Heart right ventricle (tissue), 16 donors: ENCODE results near the gene DDX4. TPM values are rescaled to one million over a fixed set of nuclear protein-coding genes. Genes with fewer than 3 reads are reported as not detected.
"Not testable (repeated sequence)": the region's sequence is repeated elsewhere in the genome, so short reads cannot be mapped to it uniquely, and the experiment has no call there.

Experiments used
- ATAC-seq, 8 donors: fragments of 200-7000 bp; cut with Tn5 transposase; one replicate each; pipeline ENCODE4 v1.9.1; 2020; ENCODE audit warnings: mild to moderate bottlenecking in 8 of 8, moderate library complexity in 8 of 8, moderate number of reproducible peaks in 1 of 8
- DNase-seq, 2 donors: peaks; one replicate each; pipeline ENCODE4 v3.0.0-alpha.2; 2020
- H3K27ac ChIP-seq, 10 donors: fragments of 200-600 bp; sonication (generic) in 2 of 10; one replicate each; pipeline versions ENCODE4 v1.5.0 to v1.8.0; 2020 to 2022; ENCODE audit warnings: mild to moderate bottlenecking in 3 of 10
- H3K27me3 ChIP-seq, 7 donors: fragments of 200-600 bp; one replicate each; pipeline ENCODE4 v1.8.0; 2021 to 2022; ENCODE audit warnings: mild to moderate bottlenecking in 2 of 7
- H3K36me3 ChIP-seq, 9 donors: fragments of 200-600 bp; sonication (generic) in 1 of 9; one replicate each; pipeline versions ENCODE4 v1.5.0 to v1.8.0; 2020 to 2022; ENCODE audit warnings: mild to moderate bottlenecking in 2 of 9
- H3K4me1 ChIP-seq, 9 donors: fragments of 200-600 bp; sonication (generic) in 1 of 9; one replicate each; pipeline versions ENCODE4 v1.5.0 to v1.8.0; 2020 to 2022; ENCODE audit warnings: mild to moderate bottlenecking in 4 of 9
- H3K4me3 ChIP-seq, 10 donors: fragments of 200-600 bp; sonication (generic) in 2 of 10; one replicate each; pipeline versions ENCODE4 v1.5.0 to v1.8.0; 2020 to 2022; ENCODE audit warnings: mild to moderate bottlenecking in 7 of 10, moderate library complexity in 2 of 10
- H3K9me3 ChIP-seq, 11 donors: fragments of 200-600 bp in 10 of 11; sonication (generic) in 2 of 11; one replicate each; pipeline versions ENCODE4 v1.5.0 to v1.8.0; 2013 to 2022; ENCODE audit warnings: mild to moderate bottlenecking in 2 of 11, control low read depth in 1 of 11, moderate library complexity in 1 of 11
- WGBS, 2 donors: extraction: QIAGEN DNeasy Blood & Tissue Kit; methylation state at CpG; one replicate each; pipeline ENCODE4 v1.1.7; 2013; ENCODE audit warnings: inconsistent platforms in 1 of 2; 5-methylcytosine and 5-hydroxymethylcytosine counted together
- intact Hi-C, 10 donors: fragments of 100-400 bp; cut with DNase I; formaldehyde crosslinking; loops; one replicate each; pipeline versions ENCODE4 v1.11.1 to v1.14.2; 2022
- polyA plus RNA-seq, 2 donors: library from polyadenylated mRNA; stranded (reverse); fragments of 200-250 nt; gene quantifications; one replicate each; pipeline ENCODE4 v1.2.3, GENCODE V29; 2013
- total RNA-seq, 10 donors: library from RNA; stranded (reverse); fragmentation: NEBNext Ultra II Directional in 3 of 10; extraction: Animal tissue kit (Norgen Biotek cat#: 25700) in 3 of 10; gene quantifications; one replicate each; pipeline versions ENCODE4 v1.2.1 to v1.2.4, GENCODE V29; 2021 to 2023
- TF ChIP-seq, protein P1 (sequence below), 9 donors: fragments of 200-600 bp; sonication (generic) in 2 of 9; IDR thresholded peaks; one replicate each; pipeline versions ENCODE4 v1.5.0 to v1.8.0; 2021 to 2022; ENCODE audit warnings: antibody characterized with exemption in 9 of 9, mild to moderate bottlenecking in 5 of 9, moderate library complexity in 1 of 9
- donor health status: Arrhythmogenic right ventricular cardiomyopathy.
- donor health status: ischemic (EF 13 %, LVEDD 7.1; RV severe dilation, severe dysfunction).
- donor health status: healthy with polysubstance abuse.
- donor health status: DM: no; HTN: yes; CAD: no.
- donor health status: DM: no; HTN: no; CAD: no.
- donor health status: ischemic (EF 25% LVEDD 6.9; RV normal size, moderate dysfunction).
- donor health status: ischemic (EF 25% LVEDD 5.7; RV mildly dilated, moderate dysfunction).
- donor health status: healthy.
- donor health status: DM: yes; HTN: yes; CAD: no.
- donor health status: Ischemic cardiomyopathy.
- donor health status: ischemic (EF 35%, LVEDD 5.7; RV mildly dilated, moderate dysfunction).
- donor health status: nonischemic (EF 11% LVEDD 7.7; RV severe dilation, severe dysfunction).
- donor health status: DM: yes; HTN: yes; CAD: no.
- donor health status: PGD.
- donor health status: ischemic (EF 29% LVEDD 5.4; RV normal size, mild dysfunction).
- donor health status: nonischemic (EF 23%, LVEDD 6.1; RV moderate dilation, normal function).

Gene DDX4
- total and polyA plus RNA-seq, 12 donors: not detected

DNA sequence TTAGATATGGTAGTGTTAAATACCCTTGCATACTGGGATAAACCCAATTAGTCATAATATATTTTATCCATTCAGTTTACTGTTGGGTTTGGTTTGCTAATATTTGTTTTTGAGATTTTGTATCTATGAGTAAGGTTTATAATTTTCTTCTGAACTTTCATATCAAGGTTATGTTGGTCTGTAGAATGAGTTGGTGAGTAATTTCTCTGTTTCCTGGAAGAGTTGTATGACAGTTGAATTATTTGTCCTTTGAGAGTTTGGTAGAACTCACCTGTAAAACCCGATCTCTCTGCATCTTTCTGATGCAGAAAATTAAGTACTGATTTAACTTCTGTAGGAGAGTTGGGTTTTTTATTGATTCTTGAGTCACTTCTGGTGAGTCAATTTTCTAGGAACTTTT is 20.4 kb downstream of the DDX4 start:
- Histone ChIP-seq H3K27ac (no peak overlapping the region), H3K9me3 (no peaks in the 10 kb centered on the region), H3K4me1 (no peaks in the 10 kb centered on the region), H3K27me3 (no peaks in the 10 kb centered on the region), H3K36me3 (no peaks in the 10 kb centered on the region), H3K4me3 (no peak overlapping the region)
- intact Hi-C loops: no loop called here
- DNase-seq (no peak), ATAC-seq (no peak)
- 93 to 97% methylated on average over 1 of the region's 1 CpG for WGBS, 2 donors
- TF ChIP-seq, protein P1, sequence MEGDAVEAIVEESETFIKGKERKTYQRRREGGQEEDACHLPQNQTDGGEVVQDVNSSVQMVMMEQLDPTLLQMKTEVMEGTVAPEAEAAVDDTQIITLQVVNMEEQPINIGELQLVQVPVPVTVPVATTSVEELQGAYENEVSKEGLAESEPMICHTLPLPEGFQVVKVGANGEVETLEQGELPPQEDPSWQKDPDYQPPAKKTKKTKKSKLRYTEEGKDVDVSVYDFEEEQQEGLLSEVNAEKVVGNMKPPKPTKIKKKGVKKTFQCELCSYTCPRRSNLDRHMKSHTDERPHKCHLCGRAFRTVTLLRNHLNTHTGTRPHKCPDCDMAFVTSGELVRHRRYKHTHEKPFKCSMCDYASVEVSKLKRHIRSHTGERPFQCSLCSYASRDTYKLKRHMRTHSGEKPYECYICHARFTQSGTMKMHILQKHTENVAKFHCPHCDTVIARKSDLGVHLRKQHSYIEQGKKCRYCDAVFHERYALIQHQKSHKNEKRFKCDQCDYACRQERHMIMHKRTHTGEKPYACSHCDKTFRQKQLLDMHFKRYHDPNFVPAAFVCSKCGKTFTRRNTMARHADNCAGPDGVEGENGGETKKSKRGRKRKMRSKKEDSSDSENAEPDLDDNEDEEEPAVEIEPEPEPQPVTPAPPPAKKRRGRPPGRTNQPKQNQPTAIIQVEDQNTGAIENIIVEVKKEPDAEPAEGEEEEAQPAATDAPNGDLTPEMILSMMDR (IDR thresholded peaks at IDR 0.05): no peak

DNA sequence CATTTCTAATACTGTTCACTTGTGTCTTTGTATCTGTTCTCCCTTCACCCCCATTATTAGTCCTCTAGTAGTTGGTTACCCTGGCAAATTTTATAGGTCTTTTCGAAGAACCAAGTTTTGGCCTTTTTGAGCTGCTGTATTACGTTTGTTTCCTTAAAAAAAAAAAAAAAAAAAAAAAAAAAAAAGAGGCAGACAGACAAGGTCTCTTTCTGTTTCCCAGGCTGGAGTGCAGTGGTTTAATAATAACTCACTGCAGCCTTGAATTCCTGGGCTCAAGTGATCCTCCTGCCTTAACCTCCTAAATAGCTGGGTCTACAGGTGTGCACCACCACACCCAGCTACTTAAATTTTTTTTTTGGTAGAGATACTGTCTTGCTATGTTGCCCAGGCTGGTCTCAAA is 20.9 kb downstream of the DDX4 start:
- Histone ChIP-seq H3K9me3 (no peaks in the 10 kb centered on the region), H3K4me1 (no peaks in the 10 kb centered on the region), H3K36me3 (no peaks in the 10 kb centered on the region), H3K27me3 (no peaks in the 10 kb centered on the region), H3K4me3 (no peak overlapping the region), H3K27ac (no peak overlapping the region)
- DNase-seq (no peak), ATAC-seq (no peak)
- intact Hi-C loops: no loop called here
- TF ChIP-seq, protein P1 (IDR thresholded peaks at IDR 0.05): no peak
- WGBS, 2 donors: 69 to 80% methylated on average over 2 of the region's 2 CpGs

DNA sequence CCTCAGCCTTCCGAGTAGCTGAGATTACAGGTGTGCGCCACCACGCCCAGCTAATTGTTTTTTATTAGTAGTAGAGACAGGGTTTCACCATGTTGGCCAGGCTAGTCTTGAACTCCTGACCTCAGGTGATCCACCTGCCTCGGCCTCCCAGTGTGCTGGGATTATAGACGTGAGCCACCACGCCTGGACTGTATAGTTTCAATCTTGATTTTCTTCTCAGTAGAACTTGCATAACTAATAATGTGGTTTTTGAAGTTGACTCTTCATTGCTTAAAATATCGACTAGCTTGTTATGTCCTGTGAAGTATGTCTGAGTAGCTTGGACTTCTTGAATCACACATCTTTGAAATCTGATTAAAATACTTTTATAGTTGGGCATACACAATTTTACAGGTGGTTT is 23.9 kb downstream of the DDX4 start:
- intact Hi-C loops, H3K9me3 ChIP-seq, H3K4me3 ChIP-seq, DNase-seq, H3K36me3 ChIP-seq, H3K27ac ChIP-seq, ATAC-seq, H3K27me3 ChIP-seq: not testable (repeated sequence)
- H3K4me1 ChIP-seq: peaks cover 0 to 13% (median 0%) of the 10 kb centered on the region in 9 donors
- 92 to 97% methylated on average over 7 of the region's 7 CpGs for WGBS, 2 donors

DNA sequence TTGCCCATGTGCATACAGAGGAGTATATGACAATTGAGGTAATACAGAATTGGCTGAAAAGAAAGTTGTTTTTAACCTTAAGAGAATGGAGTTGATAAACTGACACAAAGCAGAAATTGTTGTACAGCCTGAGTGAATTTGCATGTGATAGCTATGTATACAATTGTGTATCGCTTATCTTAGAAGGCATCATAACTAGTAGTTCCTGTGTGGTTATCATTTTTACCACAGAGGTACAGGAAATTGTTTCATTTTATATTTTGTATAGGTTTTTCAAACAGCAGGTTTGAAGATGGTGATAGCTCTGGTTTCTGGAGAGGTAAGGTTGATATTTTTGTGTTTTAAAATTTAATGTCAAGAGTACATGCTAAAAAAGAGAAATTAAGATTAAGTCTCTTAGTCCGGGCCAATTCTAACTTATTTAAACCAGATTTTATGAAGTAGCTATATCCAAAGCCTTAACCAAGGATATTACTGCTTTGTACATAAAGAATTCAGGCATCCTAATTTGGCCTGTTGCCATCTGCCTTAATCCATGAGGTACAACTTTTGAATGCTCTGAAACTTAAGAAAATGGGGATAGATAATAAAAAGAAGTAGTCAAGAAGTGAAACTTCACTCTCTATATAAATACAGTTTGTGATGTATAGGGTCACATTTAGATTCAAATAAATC is 26.0 kb downstream of the DDX4 start:
- Histone ChIP-seq H3K9me3 (no peaks in the 10 kb centered on the region), H3K36me3 (no peaks in the 10 kb centered on the region), H3K27ac (no peak overlapping the region), H3K4me3 (no peak overlapping the region), H3K4me1 (peaks cover 0 to 13% (median 0%) of the 10 kb centered on the region in 9 donors), H3K27me3 (no peaks in the 10 kb centered on the region)
- whole genome bisulfite sequencing, 2 donors: 93 to 95% methylated on average over 2 of the region's 2 CpGs
- ATAC-seq (no peak), DNase-seq (no peak)
- TF ChIP-seq, protein P1 (IDR thresholded peaks at IDR 0.05): no peak
- intact Hi-C loops: no loop called here

DNA sequence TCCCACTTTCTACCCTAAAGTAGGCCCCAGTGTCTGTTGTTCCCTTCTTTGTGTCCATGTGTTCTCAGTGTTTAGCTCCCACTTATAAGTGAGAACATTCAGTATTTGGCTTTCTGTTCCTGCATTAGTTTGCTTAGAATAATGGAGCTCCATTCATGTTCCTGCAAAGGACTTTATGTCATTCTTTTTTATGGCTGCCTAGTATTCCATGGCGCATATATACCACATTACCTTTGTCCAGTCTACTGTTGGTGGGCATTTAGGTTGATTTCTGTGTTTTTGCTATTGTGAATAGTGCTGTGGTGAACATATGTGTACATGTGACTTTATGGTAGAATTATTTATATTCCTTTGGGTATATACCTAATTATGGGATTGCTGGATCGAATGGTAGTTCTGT is 30.4 kb downstream of the DDX4 start:
- no peaks in the 10 kb centered on the region for H3K36me3 ChIP-seq
- intact Hi-C loops: no loop called here
- TF ChIP-seq, protein P1 (IDR thresholded peaks at IDR 0.05): no peak
- no peak overlapping the region for H3K4me3 ChIP-seq
- peaks cover 0 to 7% (median 0%) of the 10 kb centered on the region in 11 donors for H3K9me3 ChIP-seq
- DNase-seq: no peak
- 94 to 97% methylated on average over 2 of the region's 2 CpGs for WGBS, 2 donors
- no peak overlapping the region for H3K27ac ChIP-seq
- peaks cover 0 to 13% (median 0%) of the 10 kb centered on the region in 9 donors for H3K4me1 ChIP-seq
- no peak for ATAC-seq
- H3K27me3 ChIP-seq: no peaks in the 10 kb centered on the region
